Kidney (tissue), 14 donors: ENCODE data around the gene SMG1. TPM values are rescaled to one million over a fixed set of nuclear protein-coding genes. Genes with fewer than 3 reads are reported as not detected.

Source experiments
- DNase-seq, 5 donors: peaks; one replicate each; pipeline ENCODE4 v3.0.0-alpha.2; 2013 to 2020
- FAIRE-seq: peaks from 2 replicates; lab custom pipeline; 2012; peaks lifted over from hg19 to GRCh38; lab: Jason Lieb, UNC
- H3K27ac ChIP-seq, 2 donors: one replicate each; pipeline ENCODE4 v1.7.0; 2013; ENCODE audit warnings: low read depth in 2 of 2, low read length in 2 of 2, inconsistent platforms in 1 of 2
- H3K27me3 ChIP-seq: one replicate; pipeline ENCODE4 v1.7.1; 2013; ENCODE audit warnings: low read length, inconsistent platforms; ENCODE audit not compliant: control insufficient read depth, insufficient read depth
- H3K36me3 ChIP-seq, 3 donors: one replicate each; pipeline versions ENCODE4 v1.7.0 to v1.7.1; 2013; ENCODE audit warnings: low read length in 3 of 3, control low read depth in 1 of 3, inconsistent platforms in 1 of 3; ENCODE audit not compliant: insufficient read depth in 3 of 3, control insufficient read depth in 2 of 3
- H3K4me1 ChIP-seq, 3 donors: one replicate each; pipeline versions ENCODE4 v1.7.0 to v1.7.1; 2013; ENCODE audit warnings: low read length in 3 of 3, inconsistent platforms in 1 of 3, low read depth in 1 of 3; ENCODE audit not compliant: control insufficient read depth in 2 of 3, insufficient read depth in 2 of 3
- H3K4me3 ChIP-seq, 3 donors: one replicate each; pipeline versions ENCODE4 v1.7.0 to v1.8.1; 2013; ENCODE audit warnings: low read length in 3 of 3, control low read depth in 1 of 3, inconsistent platforms in 1 of 3
- H3K9ac ChIP-seq, 3 donors: one replicate each; pipeline versions ENCODE4 v1.7.0 to v1.7.1; 2013; ENCODE audit warnings: low read length in 3 of 3, control low read depth in 1 of 3, inconsistent platforms in 1 of 3
- H3K9me3 ChIP-seq, 3 donors: one replicate each; pipeline versions ENCODE4 v1.7.0 to v1.7.1; 2013; ENCODE audit warnings: low read length in 3 of 3, control low read depth in 1 of 3, inconsistent platforms in 1 of 3; ENCODE audit not compliant: control insufficient read depth in 2 of 3, insufficient read depth in 1 of 3
- CTCF ChIP-seq: IDR thresholded peaks from 3 replicates; pipeline ENCODE4 v1.5.1; 2012; ENCODE audit warnings: mild to moderate bottlenecking, moderate library complexity, borderline replicate concordance; ENCODE audit not compliant: insufficient read depth; ENCODE audit errors: extremely low read depth
- intact Hi-C: fragments of 100-400 bp; cut with DNase I; formaldehyde crosslinking; loops from one replicate; pipeline ENCODE4 v1.11.1; 2022
- polyA plus RNA-seq: library from polyadenylated mRNA; stranded (reverse); fragments of 350-450 nt; fragmentation: Illumina TruSeq; extraction: RNeasy Lipid Tissue Mini Kit (QIAGEN cat#74804); gene quantifications from one replicate; pipeline ENCODE4 v1.2.3, GENCODE V29; 2014; ENCODE audit warnings: low read depth, low replicate concordance; ENCODE audit not compliant: insufficient read depth
- total RNA-seq: library from RNA; stranded (reverse); fragmentation: NEBNext Ultra II Directional; extraction: Animal tissue kit (Norgen Biotek cat#: 25700); gene quantifications from one replicate; pipeline ENCODE4 v1.2.1, GENCODE V29; 2021
- donor health status: control.
- donor health status: control.
- donor health status: control.
- donor health status: control.
- donor health status: control.
- donor health status: DM: yes; HTN: yes; CAD: no.
- donor health status: Normal renal cell carcinoma (clear cell type).

The SMG1 gene
- total and polyA plus RNA-seq, 2 donors from 2014 or later, result 4.9 to 94.4 TPM

- no peaks in the 10 kb centered on the region for H3K27me3 ChIP-seq
- FAIRE-seq (no peak), DNase-seq (no peak)
- H3K36me3 ChIP-seq, result no peaks in the 10 kb centered on the region
- no peak overlapping the region for H3K4me3 ChIP-seq
- intact Hi-C loops, result no loop called here
- no peaks in the 10 kb centered on the region for H3K4me1 ChIP-seq
- TF ChIP-seq CTCF, result no peak
- H3K9ac ChIP-seq, result no peak overlapping the region
- H3K27ac ChIP-seq, result no peak overlapping the region
- no peaks in the 10 kb centered on the region for H3K9me3 ChIP-seq
Measured at GRCh38 chr16:18953547-18953946, 27.3 kb upstream of the SMG1 start.

- Histone ChIP-seq H3K27ac (no peak overlapping the region), H3K4me3 (no peak overlapping the region), H3K9me3 (no peaks in the 10 kb centered on the region), H3K4me1 (no peaks in the 10 kb centered on the region), H3K36me3 (no peaks in the 10 kb centered on the region), H3K27me3 (no peaks in the 10 kb centered on the region), H3K9ac (no peak overlapping the region)
- FAIRE-seq, result no peak
- intact Hi-C loops, result no loop called here
- DNase-seq, result peak in 1 of 5 donors; percentile 16
- TF ChIP-seq CTCF, result no peak
Measured at GRCh38 chr16:18950469-18951185, 24.4 kb upstream of the SMG1 start.

- no peak for TF ChIP-seq CTCF
- peak in 1 of 5 donors; percentile 18 for DNase-seq
- no peak for FAIRE-seq
- no peaks in the 10 kb centered on the region for H3K27me3 ChIP-seq
- H3K9ac ChIP-seq, result no peak overlapping the region
- no peaks in the 10 kb centered on the region for H3K36me3 ChIP-seq
- intact Hi-C loops, result no loop called here
- no peaks in the 10 kb centered on the region for H3K4me1 ChIP-seq
- H3K9me3 ChIP-seq, result no peaks in the 10 kb centered on the region
- no peak overlapping the region for H3K4me3 ChIP-seq
- no peak overlapping the region for H3K27ac ChIP-seq
Measured at GRCh38 chr16:18948372-18949020, 22.3 kb upstream of the SMG1 start.
